Globus pallidus (tissue), 1 donor: ENCODE results near the gene CMIP.
"Not testable (repeated sequence)": the region's sequence is repeated elsewhere in the genome, so short reads cannot be mapped to it uniquely, and the experiment has no call there.

Experiments used
- DNase-seq: peaks from one replicate; pipeline ENCODE4 v3.0.0-alpha.2; 2015; ENCODE audit warnings: low spot score

Gene CMIP

GRCh38 chr16:81720973-81721906, 276.6 kb downstream of the CMIP start:
- no peak for DNase-seq

- DNase-seq = peak; percentile 80
These were observed 278.6 kb downstream of the CMIP start for GRCh38 chr16:81723098-81723723.

GRCh38 chr16:81728435-81728834, 283.8 kb downstream of the CMIP start:
- no peak for DNase-seq

GRCh38 chr16:81729451-81729850, 284.8 kb downstream of the CMIP start:
- DNase-seq = no peak

GRCh38 chr16:81730090-81731051, 285.8 kb downstream of the CMIP start:
- DNase-seq = peak; percentile 69

- DNase-seq = no peak
These were observed 287.0 kb downstream of the CMIP start for GRCh38 chr16:81731649-81732048.

GRCh38 chr16:81732699-81733098, 288.1 kb downstream of the CMIP start:
- no peak for DNase-seq

- DNase-seq = no peak
These were observed 288.7 kb downstream of the CMIP start for GRCh38 chr16:81733295-81733694.

GRCh38 chr16:81734632-81735434, 290.2 kb downstream of the CMIP start:
- no peak for DNase-seq

- peak; percentile 61 for DNase-seq
These were observed 293.4 kb downstream of the CMIP start for GRCh38 chr16:81737885-81738536.

- DNase-seq = peak; percentile 49
These were observed 294.3 kb downstream of the CMIP start for GRCh38 chr16:81738783-81739496.

GRCh38 chr16:81739503-81739902, 294.9 kb downstream of the CMIP start:
- no peak for DNase-seq

GRCh38 chr16:81740169-81740568, 295.6 kb downstream of the CMIP start:
- DNase-seq = no peak

- not testable (repeated sequence) for DNase-seq
These were observed 296.8 kb downstream of the CMIP start for GRCh38 chr16:81741430-81741770.

- no peak for DNase-seq
These were observed 299.8 kb downstream of the CMIP start for GRCh38 chr16:81744385-81744784.

GRCh38 chr16:81744911-81745310, 300.3 kb downstream of the CMIP start:
- DNase-seq = no peak

GRCh38 chr16:81745704-81746558, 301.3 kb downstream of the CMIP start:
- peak; percentile 48 for DNase-seq

- DNase-seq = no peak
These were observed 302.0 kb downstream of the CMIP start for GRCh38 chr16:81746566-81746965.
